Measurements from ENCODE around the gene CACNA1D. TPM values are rescaled to one million over a fixed set of nuclear protein-coding genes. Genes with fewer than 3 reads are reported as not detected.
A peak's percentile ranks its signal among the peaks of the same experiment; 100 is the strongest.
"Not testable (repeated sequence)": the region's sequence is repeated elsewhere in the genome, so short reads cannot be mapped to it uniquely, and the experiment has no call there.

CACNA1D gene
- total RNA-seq, 1 experiment from 2014 or later: 1.1 TPM

- CTCF ChIA-PET: no interaction called here
- H3K9me2 ChIP-seq (ENCODE audit: insufficient read depth): no peaks in the 10 kb centered on the region
- no peak overlapping the region for H3K4me2 ChIP-seq (ENCODE audit: low read length)
- H3K9ac ChIP-seq (ENCODE audit: low read length): no peak overlapping the region
- BruUV-seq (replicated peaks): no TSS peak
- H3K27me3 ChIP-seq (ENCODE audit: insufficient read depth, low read length): no peaks in the 10 kb centered on the region
- no peaks in the 10 kb centered on the region for H3K36me3 ChIP-seq (ENCODE audit: control insufficient read depth in 1 of 2, insufficient read depth in 2 of 2, low read length in 2 of 2)
- no peak for TF ChIP-seq RAD21 (IDR thresholded peaks at IDR 0.05; ENCODE audit: low read depth)
- no peak for TF ChIP-seq YY1 (IDR thresholded peaks at IDR 0.05; ENCODE audit: extremely low read depth, insufficient replicate concordance, low read depth, low read length)
- TF ChIP-seq ZNF274 (IDR thresholded peaks at IDR 0.05; ENCODE audit: low read depth, low read length): peak; percentile 43
- TF ChIP-seq SIN3A (IDR thresholded peaks at IDR 0.05; ENCODE audit: low read depth): no peak
- TF ChIP-seq MAX (IDR thresholded peaks at IDR 0.05): no peak
- no peak for TF ChIP-seq TCF7L2 (IDR thresholded peaks at IDR 0.05; ENCODE audit: borderline replicate concordance, extremely low read depth, insufficient read depth, insufficient read length)
- intact Hi-C loops (cut with micrococcal nuclease): no loop called here
- no peak overlapping the region for H2AFZ ChIP-seq (ENCODE audit: low read depth, low read length, poor library complexity, severe bottlenecking)
- RAD21 ChIA-PET (ENCODE audit: low non-redundant PET in 1 of 2, low total read pairs in 2 of 2, uncharacterized antibody in 2 of 2, unreplicated experiment in 2 of 2): no interaction called here
- DNase-seq (ENCODE audit: low read depth, low spot score): no peak
- no peaks in the 10 kb centered on the region for H4K20me1 ChIP-seq (ENCODE audit: insufficient read depth)
- H3K79me2 ChIP-seq (ENCODE audit: insufficient read depth, low read length): no peaks in the 10 kb centered on the region
- H3K4me1 ChIP-seq (ENCODE audit: control insufficient read depth in 1 of 2, insufficient read depth in 2 of 2, low read length in 2 of 2): no peaks in the 10 kb centered on the region
- ATAC-seq: no peak
- POLR2A ChIA-PET: no interaction called here
- H3K4me3 ChIP-seq (replicated peaks in 1 of 2; ENCODE audit: low read depth in 1 of 2, low read length in 2 of 2): no peak overlapping the region
- H3K27ac ChIP-seq (ENCODE audit: low read depth, low read length): no peak overlapping the region
- no peaks in the 10 kb centered on the region for H3K9me3 ChIP-seq (ENCODE audit: control insufficient read depth in 1 of 2, insufficient read depth in 1 of 2, low read depth in 1 of 2, low read length in 2 of 2)
These were observed 167.1 kb downstream of the CACNA1D start for GRCh38 chr3:53661480-53661879.

- intact Hi-C loops (cut with micrococcal nuclease); H3K4me2 ChIP-seq (ENCODE audit: low read length); H3K27me3 ChIP-seq (ENCODE audit: insufficient read depth, low read length); POLR2A ChIA-PET; H3K9me3 ChIP-seq (ENCODE audit: control insufficient read depth in 1 of 2, insufficient read depth in 1 of 2, low read depth in 1 of 2, low read length in 2 of 2); H2AFZ ChIP-seq (ENCODE audit: low read depth, low read length, poor library complexity, severe bottlenecking); DNase-seq (ENCODE audit: low read depth, low spot score); H3K4me1 ChIP-seq (ENCODE audit: control insufficient read depth in 1 of 2, insufficient read depth in 2 of 2, low read length in 2 of 2); H3K9me2 ChIP-seq (ENCODE audit: insufficient read depth); BruUV-seq (replicated peaks); H3K36me3 ChIP-seq (ENCODE audit: control insufficient read depth in 1 of 2, insufficient read depth in 2 of 2, low read length in 2 of 2); H3K27ac ChIP-seq (ENCODE audit: low read depth, low read length); H3K79me2 ChIP-seq (ENCODE audit: insufficient read depth, low read length); RAD21 ChIA-PET (ENCODE audit: low non-redundant PET in 1 of 2, low total read pairs in 2 of 2, uncharacterized antibody in 2 of 2, unreplicated experiment in 2 of 2); ATAC-seq; H3K9ac ChIP-seq (ENCODE audit: low read length); H4K20me1 ChIP-seq (ENCODE audit: insufficient read depth); H3K4me3 ChIP-seq (replicated peaks in 1 of 2; ENCODE audit: low read depth in 1 of 2, low read length in 2 of 2): not testable (repeated sequence)
- CTCF ChIA-PET: interaction anchor here (0.7 kb wide), 1 partner anchor 14 kb away, joined by 3 read pairs; no protein-coding TSS in a partner anchor
These were observed 170.4 kb downstream of the CACNA1D start for GRCh38 chr3:53664812-53665211.

All from HCT116 (cell line).